Endometrial microvascular endothelial cells (primary cell): Measurements from ENCODE around the gene NCAM2. TPM values are rescaled to one million over a fixed set of nuclear protein-coding genes. Genes with fewer than 3 reads are reported as not detected.
"Not testable (repeated sequence)": the region's sequence is repeated elsewhere in the genome, so short reads cannot be mapped to it uniquely, and the experiment has no call there.

Source experiments
- in situ Hi-C: cut with HindIII; loops from 2 replicates; pipeline ENCODE4 v1.10.0; 2017; ENCODE audit warnings: low sequenced_read_pairs, low pct_unique_long_range_greater_than_20kb; ENCODE audit errors: inconsistent ontology term
- total RNA-seq: library from RNA; depleted of rRNA; stranded (reverse); fragments of >200 nt; gene quantifications from one replicate; pipeline ENCODE4 v1.2.3, GENCODE V29; 2015; ENCODE audit errors: inconsistent ontology term

Gene NCAM2
- total RNA-seq, 1 donor from 2014 or later: not detected

- in situ Hi-C loops: no loop called here
These were observed 375.8 kb downstream of the NCAM2 start for GRCh38 chr21:21373969-21374368.

GRCh38 chr21:21383126-21383525 lies 384.9 kb downstream of the NCAM2 start:
- in situ Hi-C loops: no loop called here

GRCh38 chr21:21384977-21385376 lies 386.8 kb downstream of the NCAM2 start:
- in situ Hi-C loops: no loop called here

- in situ Hi-C loops: no loop called here
These were observed 387.2 kb downstream of the NCAM2 start for GRCh38 chr21:21385404-21385803.

GRCh38 chr21:21387916-21388315 lies 389.7 kb downstream of the NCAM2 start:
- in situ Hi-C loops: no loop called here

GRCh38 chr21:21394064-21394463 lies 395.9 kb downstream of the NCAM2 start:
- in situ Hi-C loops: no loop called here

GRCh38 chr21:21396424-21396823 lies 398.2 kb downstream of the NCAM2 start:
- in situ Hi-C loops: no loop called here

- in situ Hi-C loops: no loop called here
These were observed 399.3 kb downstream of the NCAM2 start for GRCh38 chr21:21397464-21397863.

GRCh38 chr21:21401444-21401843 lies 403.2 kb downstream of the NCAM2 start:
- in situ Hi-C loops: no loop called here

GRCh38 chr21:21402187-21402586 lies 404.0 kb downstream of the NCAM2 start:
- in situ Hi-C loops: not testable (repeated sequence)

GRCh38 chr21:21404261-21404660 lies 406.1 kb downstream of the NCAM2 start:
- in situ Hi-C loops: not testable (repeated sequence)

- in situ Hi-C loops: no loop called here
These were observed 408.7 kb downstream of the NCAM2 start for GRCh38 chr21:21406921-21407320.

- in situ Hi-C loops: no loop called here
These were observed 413.9 kb downstream of the NCAM2 start for GRCh38 chr21:21412096-21412495.

- in situ Hi-C loops: no loop called here
These were observed 417.5 kb downstream of the NCAM2 start for GRCh38 chr21:21415741-21416140.

- in situ Hi-C loops: no loop called here
These were observed 436.7 kb downstream of the NCAM2 start for GRCh38 chr21:21434944-21435343.

- in situ Hi-C loops: no loop called here
These were observed 437.9 kb downstream of the NCAM2 start for GRCh38 chr21:21436012-21436534.

GRCh38 chr21:21439761-21440160 lies 441.6 kb downstream of the NCAM2 start:
- in situ Hi-C loops: no loop called here

GRCh38 chr21:21457077-21457476 lies 458.9 kb downstream of the NCAM2 start:
- in situ Hi-C loops: no loop called here

GRCh38 chr21:21458124-21458631 lies 460.0 kb downstream of the NCAM2 start:
- in situ Hi-C loops: no loop called here

GRCh38 chr21:21460979-21461378 lies 462.8 kb downstream of the NCAM2 start:
- in situ Hi-C loops: no loop called here

- in situ Hi-C loops: no loop called here
These were observed 465.2 kb downstream of the NCAM2 start for GRCh38 chr21:21463456-21463855.
